ENCODE data around the gene NUSAP1.

GRCh38 chr15:41341519-41341918, 8.8 kb downstream of the NUSAP1 start:
- TF ChIP-seq CTCF (IDR thresholded peaks at IDR 0.05; ENCODE audit: borderline replicate concordance, extremely low read depth, low read length, poor library complexity, severe bottlenecking) (no peak), EZH2 (IDR thresholded peaks at IDR 0.05; ENCODE audit: borderline replicate concordance, low read depth, low read length, severe bottlenecking) (no peak)

Data from DND-41 (cell line).